ENCODE results near the gene SEC62. TPM values are rescaled to one million over a fixed set of nuclear protein-coding genes. Genes with fewer than 3 reads are reported as not detected.

Gene SEC62
- total and polyA plus RNA-seq, 2 of the 4 experiments (the other 2 are of a cell fraction): 33.2 to 36.6 TPM

DNA sequence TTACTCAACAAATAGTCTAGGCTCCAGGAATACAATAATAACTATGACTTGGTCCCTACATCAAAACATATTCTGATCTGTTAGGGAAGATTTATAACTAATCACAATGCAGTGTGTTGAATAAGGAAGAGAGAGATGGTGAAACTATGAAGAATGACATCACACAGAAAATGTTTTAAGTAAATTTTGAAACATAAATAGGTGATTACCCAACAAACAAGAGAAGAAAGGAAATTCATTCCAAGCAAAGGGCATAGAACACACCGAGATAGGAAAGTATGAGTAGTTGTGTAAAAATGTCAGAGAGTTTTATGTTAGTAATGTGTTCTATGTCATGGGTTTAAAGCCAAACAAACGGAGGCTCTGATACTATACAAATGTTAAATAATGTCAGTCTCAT, 13.4 kb downstream of the SEC62 start:
- Histone ChIP-seq H2BK5ac (ENCODE audit: low read depth, low read length, poor library complexity, severe bottlenecking) (peak overlapping the region; percentile 94), H2AFZ (replicated peaks; ENCODE audit: low read length, poor library complexity) (no peak overlapping the region), H3K9ac (ENCODE audit: low read depth, low read length) (no peak overlapping the region), H3K9me1 (ENCODE audit: insufficient read depth, low read length) (peaks cover 6% of the 10 kb centered on the region), H3K4me2 (ENCODE audit: low read depth, low read length) (no peak overlapping the region), H2BK15ac (ENCODE audit: low read depth, low read length) (no peak overlapping the region), H3K14ac (replicated peaks; ENCODE audit: low read depth, low read length) (no peak overlapping the region), H3K79me1 (ENCODE audit: low read depth in 1 of 2, low read length in 2 of 2) (peaks cover 19 to 40% of the 10 kb centered on the region in 2 experiments), H2AK5ac (ENCODE audit: low read depth, low read length) (no peak overlapping the region), H4K20me1 (ENCODE audit: insufficient read depth, low read length) (peaks cover 3% of the 10 kb centered on the region; the same call in 1 of the 2 replicates), H3K56ac (ENCODE audit: extremely low read depth, insufficient read depth, low read length) (no peak overlapping the region), H2BK120ac (ENCODE audit: low read depth, low read length) (no peak overlapping the region), H3K4ac (ENCODE audit: low read depth, low read length) (no peak overlapping the region), H2BK20ac (ENCODE audit: low read depth, low read length) (no peak overlapping the region), H4K5ac (ENCODE audit: low read depth, low read length) (no peak overlapping the region), H3K4me1 (ENCODE audit: control insufficient read depth, insufficient read depth, low read length) (peaks cover 8% of the 10 kb centered on the region), H3K18ac (ENCODE audit: low read depth, low read length) (no peak overlapping the region), H3K23ac (ENCODE audit: low read depth, low read length) (no peak overlapping the region), H3K9me3 (ENCODE audit: control insufficient read depth, insufficient read depth, low read length) (no peaks in the 10 kb centered on the region), H3K36me3 (ENCODE audit: control insufficient read depth, insufficient read depth, low read length) (peaks cover 24% of the 10 kb centered on the region), H4K91ac (ENCODE audit: insufficient read depth, low read depth, low read length) (no peak overlapping the region), H3K27ac (ENCODE audit: insufficient read depth, low read length) (no peak overlapping the region), H2AK9ac (replicated peaks; ENCODE audit: low read depth, low read length, poor library complexity) (no peak overlapping the region), H3K27me3 (ENCODE audit: control insufficient read depth, insufficient read depth, low read length) (no peaks in the 10 kb centered on the region), H3K4me3 (ENCODE audit: insufficient read depth, low read depth, low read length) (no peak overlapping the region), H4K8ac (ENCODE audit: low read depth in 2 of 2, low read length in 2 of 2) (no peak overlapping the region; a peak in 1 of 4 replicates)
- in situ Hi-C loops (cut with MboI; ENCODE audit: low sequenced_read_pairs): no loop called here
- ChIA-PET POLR2A (ENCODE audit: unreplicated experiment) (no interaction called here), CTCF (no interaction called here)
- dilution Hi-C loops (cut with HindIII; ENCODE audit: low sequenced_read_pairs, unreplicated experiment): no loop called here
- WGBS, 2 experiments (ENCODE audit: extremely low coverage in 2 of 2, insufficient read length in 1 of 2): no CpG with 5 or more reads among the region's 2 CpGs
- no peak for TF ChIP-seq RCOR1 (IDR thresholded peaks at IDR 0.05; ENCODE audit: insufficient replicate concordance, low read length)
- peak; percentile 92 for TF ChIP-seq CEBPB (IDR thresholded peaks at IDR 0.05; ENCODE audit: low read depth, low read length)
- TF ChIP-seq FOS (IDR thresholded peaks at IDR 0.05; ENCODE audit: low read depth, low read length): 0 out of 2 replicates have a peak, but pooled peaks have one; percentile 6
- BruUV-seq (replicated peaks): no TSS peak
- intact Hi-C loops (cut with micrococcal nuclease): loop anchor here (10.0 kb wide), 1 partner anchor 205 kb away; the partner anchor contains the start of gene MYNN
- peak; percentile 84 for DNase-seq
- ATAC-seq (ENCODE audit: low read depth): peak; percentile 92
